ENCODE results near the gene ENTPD5.
"Not testable (repeated sequence)": the region's sequence is repeated elsewhere in the genome, so short reads cannot be mapped to it uniquely, and the experiment has no call there.

ENTPD5 gene

GRCh38 chr14:73944432-73945158 is 74.5 kb downstream of the ENTPD5 start:
- DNase-seq (ENCODE audit: low read depth in 2 of 2), result no peak

GRCh38 chr14:73943083-73943482 is 76.0 kb downstream of the ENTPD5 start:
- no peak for DNase-seq (ENCODE audit: low read depth in 2 of 2)

GRCh38 chr14:73942180-73942579 is 76.9 kb downstream of the ENTPD5 start:
- no peak for DNase-seq (ENCODE audit: low read depth in 2 of 2)

- DNase-seq (ENCODE audit: low read depth in 2 of 2), result no peak
Measured at GRCh38 chr14:73937012-73937411, 82.1 kb downstream of the ENTPD5 start.

- no peak for DNase-seq (ENCODE audit: low read depth in 2 of 2)
Measured at GRCh38 chr14:73936548-73936947, 82.5 kb downstream of the ENTPD5 start.

- no peak for DNase-seq (ENCODE audit: low read depth in 2 of 2)
Measured at GRCh38 chr14:73935666-73936065, 83.4 kb downstream of the ENTPD5 start.

GRCh38 chr14:73924337-73924736 is 94.8 kb downstream of the ENTPD5 start:
- DNase-seq (ENCODE audit: low read depth in 2 of 2), result no peak

- DNase-seq (ENCODE audit: low read depth in 2 of 2), result not testable (repeated sequence)
Measured at GRCh38 chr14:73919457-73919856, 99.6 kb downstream of the ENTPD5 start.

GRCh38 chr14:73916324-73916723 is 102.8 kb downstream of the ENTPD5 start:
- no peak for DNase-seq (ENCODE audit: low read depth in 2 of 2)

GRCh38 chr14:73913256-73913655 is 105.8 kb downstream of the ENTPD5 start:
- no peak for DNase-seq (ENCODE audit: low read depth in 2 of 2)

GRCh38 chr14:73909681-73910080 is 109.4 kb downstream of the ENTPD5 start:
- DNase-seq (ENCODE audit: low read depth in 2 of 2), result no peak

Data from stimulated activated CD4-positive, alpha-beta T cell treated with anti-CD3 and anti-CD28 coated beads, Interleukin-1b, Interleukin-23, amount 100 ng/mL, for 4 hours (primary cell).